Measurements from ENCODE around the gene TNFRSF4. TPM values are rescaled to one million over a fixed set of nuclear protein-coding genes. Genes with fewer than 3 reads are reported as not detected.

The TNFRSF4 gene
- total RNA-seq, 1 experiment from 2014 or later, result 2.8 TPM

DNA sequence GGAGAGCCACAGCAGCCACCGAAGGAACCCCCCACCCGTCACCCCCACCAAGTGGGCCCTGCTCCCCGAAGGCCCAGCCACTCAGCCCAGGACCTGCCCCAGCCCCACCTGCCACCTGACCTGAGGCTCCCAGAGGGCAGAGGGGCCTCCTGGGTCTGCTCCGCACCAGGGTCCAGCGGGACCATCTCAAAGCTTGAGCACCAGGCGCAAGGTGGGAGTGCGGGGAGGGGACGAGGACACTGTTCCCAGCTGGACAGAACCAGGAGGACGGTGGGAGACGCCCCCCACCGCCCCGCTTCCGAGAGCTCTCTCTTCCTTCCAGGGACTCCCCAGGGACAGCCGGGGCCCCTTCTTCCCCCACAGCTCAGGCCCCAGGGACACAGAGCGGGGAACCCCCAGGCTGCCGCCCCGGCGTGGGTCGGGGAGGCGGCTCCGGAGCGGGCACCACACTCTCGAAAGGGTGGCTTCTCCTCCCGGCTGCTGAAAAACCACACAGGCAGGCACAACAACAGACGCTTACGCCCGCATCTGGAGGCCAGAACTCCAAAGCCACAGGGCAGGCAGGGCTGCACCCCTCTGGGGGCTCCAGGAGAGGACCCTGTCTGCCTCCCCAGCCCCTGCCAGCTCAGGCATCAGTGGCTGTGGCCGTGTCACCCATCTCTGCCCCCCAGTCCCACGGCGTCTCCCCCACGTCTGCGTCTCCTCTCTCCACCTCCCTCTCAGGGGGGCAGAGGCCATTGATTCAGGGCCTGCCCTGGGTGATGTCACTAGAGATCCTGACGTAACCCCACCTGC is 42.2 kb downstream of the TNFRSF4 start:
- Histone ChIP-seq H3K4me3 (no peak overlapping the region), H3K4me1 (no peaks in the 10 kb centered on the region; the same call in 1 of the 2 replicates), H3K27ac (no peak overlapping the region), H3K36me3 (no peaks in the 10 kb centered on the region), H3K27me3 (peaks cover 80% of the 10 kb centered on the region), H3K9me3 (replicated peaks) (no peaks in the 10 kb centered on the region)
- no peak for DNase-seq

DNA sequence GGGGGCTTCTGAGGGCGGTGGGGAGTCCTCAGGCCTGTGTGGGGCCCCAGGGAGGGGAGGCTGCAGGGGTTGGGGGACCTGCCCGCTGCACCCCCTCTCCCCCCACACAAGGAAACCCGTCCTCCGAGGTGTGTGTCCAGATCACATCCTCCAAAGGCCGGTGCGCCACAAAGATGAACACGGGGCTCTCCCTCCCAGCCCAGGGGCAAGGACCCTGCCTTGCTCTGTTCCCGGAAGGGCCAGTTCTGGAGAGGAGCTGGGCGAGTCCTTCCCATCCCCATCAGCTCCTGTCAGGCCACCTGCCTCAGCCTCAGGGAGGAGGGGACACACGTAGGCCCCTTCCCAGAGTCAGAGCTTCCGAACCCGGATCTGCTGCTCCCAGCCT is 42.8 kb downstream of the TNFRSF4 start:
- Histone ChIP-seq H3K9me3 (replicated peaks) (no peaks in the 10 kb centered on the region), H3K4me1 (peaks cover under 1% of the 10 kb centered on the region), H3K27me3 (peaks cover 78% of the 10 kb centered on the region), H3K4me3 (no peak overlapping the region), H3K27ac (no peak overlapping the region), H3K36me3 (no peaks in the 10 kb centered on the region)
- no peak for DNase-seq

DNA sequence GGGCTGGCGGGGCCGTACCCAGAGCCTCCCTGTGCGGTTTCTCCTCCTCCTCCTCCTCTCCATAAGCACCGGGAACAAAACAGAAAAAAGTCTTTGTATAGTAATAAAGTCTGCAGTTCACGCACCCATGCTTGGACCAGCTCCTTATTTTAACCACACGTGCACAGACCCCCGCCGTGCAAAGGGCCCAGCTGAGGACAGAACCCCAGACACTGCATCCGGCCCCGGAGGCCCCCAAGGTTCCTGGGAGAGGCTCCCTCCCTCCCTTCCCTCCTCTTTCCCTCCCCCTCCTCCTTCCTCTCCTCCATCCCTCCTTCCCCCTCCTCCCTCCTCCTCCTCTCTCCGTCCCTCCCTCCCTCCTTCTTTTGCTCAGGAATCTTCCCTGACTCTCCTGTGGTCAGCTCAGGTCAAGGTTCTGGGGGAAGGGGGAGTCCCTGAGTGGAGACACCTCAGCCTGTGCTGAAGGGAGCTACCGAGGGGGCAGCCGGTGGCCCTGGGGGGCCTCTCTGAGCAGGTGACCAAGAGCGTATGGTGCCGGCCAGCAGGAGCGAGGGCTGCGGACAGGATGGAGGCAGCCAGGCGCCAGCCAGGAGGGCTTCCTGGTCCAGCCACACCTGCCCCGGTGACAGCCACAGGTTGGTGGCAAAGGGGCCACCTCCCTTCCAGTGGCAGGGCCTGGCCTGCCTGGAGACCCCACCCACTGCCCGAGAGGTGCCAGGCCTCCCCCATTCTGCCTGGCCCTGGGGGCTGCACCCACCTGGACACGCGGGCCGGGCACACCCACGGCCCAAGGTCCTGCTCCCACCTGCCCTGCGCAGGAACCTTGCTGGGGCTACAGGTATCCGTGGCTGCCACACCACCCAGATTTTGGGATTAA is 43.5 kb downstream of the TNFRSF4 start:
- no peaks in the 10 kb centered on the region for H3K9me3 ChIP-seq (replicated peaks)
- peaks cover 7% of the 10 kb centered on the region for H3K4me1 ChIP-seq
- DNase-seq, result no peak
- no peak overlapping the region for H3K4me3 ChIP-seq
- no peak overlapping the region for H3K27ac ChIP-seq
- H3K27me3 ChIP-seq, result peaks cover 85% of the 10 kb centered on the region
- H3K36me3 ChIP-seq, result no peaks in the 10 kb centered on the region

DNA sequence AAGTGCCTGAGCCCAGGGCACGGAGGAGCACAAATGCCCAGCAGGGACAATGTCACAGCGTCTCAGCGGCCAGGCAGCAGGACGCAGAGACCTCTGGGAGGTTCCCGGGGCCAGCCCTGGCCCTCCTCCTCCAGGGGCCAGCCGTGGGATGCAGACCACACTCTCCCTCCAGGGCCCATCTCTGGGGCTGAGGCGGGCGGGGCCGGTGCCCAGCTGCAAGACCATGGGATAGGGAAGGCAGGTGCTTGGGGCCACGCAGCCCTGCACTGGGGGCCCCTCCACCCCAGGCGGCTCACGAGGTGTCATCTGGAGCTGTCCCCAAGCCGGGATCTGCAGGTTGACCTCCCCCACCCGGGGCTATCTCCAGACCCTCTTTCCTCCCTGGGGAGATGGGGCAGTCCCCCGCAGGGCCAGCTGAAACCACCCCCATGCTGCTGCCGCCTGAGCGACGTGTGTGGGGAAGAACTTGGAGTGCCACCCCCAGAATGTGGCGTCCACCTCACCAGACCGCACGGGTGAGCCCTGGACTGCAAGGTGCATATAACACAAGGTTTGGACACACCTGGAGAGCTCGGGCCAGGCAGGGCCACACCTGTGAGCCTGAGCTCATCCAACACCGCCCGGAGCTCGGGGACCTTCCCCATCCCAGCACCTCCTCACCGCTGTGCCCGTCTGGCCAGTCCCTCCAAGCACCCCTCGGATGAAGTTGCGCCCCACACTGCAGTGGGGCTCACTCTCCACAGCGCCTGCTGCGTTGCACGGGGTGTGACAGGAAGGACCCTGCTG is 44.3 kb downstream of the TNFRSF4 start:
- Histone ChIP-seq H3K27ac (no peak overlapping the region), H3K4me3 (no peak overlapping the region), H3K9me3 (replicated peaks) (no peaks in the 10 kb centered on the region), H3K27me3 (peaks cover 91% of the 10 kb centered on the region), H3K36me3 (no peaks in the 10 kb centered on the region), H3K4me1 (peaks cover 11% of the 10 kb centered on the region)
- DNase-seq, result no peak

DNA sequence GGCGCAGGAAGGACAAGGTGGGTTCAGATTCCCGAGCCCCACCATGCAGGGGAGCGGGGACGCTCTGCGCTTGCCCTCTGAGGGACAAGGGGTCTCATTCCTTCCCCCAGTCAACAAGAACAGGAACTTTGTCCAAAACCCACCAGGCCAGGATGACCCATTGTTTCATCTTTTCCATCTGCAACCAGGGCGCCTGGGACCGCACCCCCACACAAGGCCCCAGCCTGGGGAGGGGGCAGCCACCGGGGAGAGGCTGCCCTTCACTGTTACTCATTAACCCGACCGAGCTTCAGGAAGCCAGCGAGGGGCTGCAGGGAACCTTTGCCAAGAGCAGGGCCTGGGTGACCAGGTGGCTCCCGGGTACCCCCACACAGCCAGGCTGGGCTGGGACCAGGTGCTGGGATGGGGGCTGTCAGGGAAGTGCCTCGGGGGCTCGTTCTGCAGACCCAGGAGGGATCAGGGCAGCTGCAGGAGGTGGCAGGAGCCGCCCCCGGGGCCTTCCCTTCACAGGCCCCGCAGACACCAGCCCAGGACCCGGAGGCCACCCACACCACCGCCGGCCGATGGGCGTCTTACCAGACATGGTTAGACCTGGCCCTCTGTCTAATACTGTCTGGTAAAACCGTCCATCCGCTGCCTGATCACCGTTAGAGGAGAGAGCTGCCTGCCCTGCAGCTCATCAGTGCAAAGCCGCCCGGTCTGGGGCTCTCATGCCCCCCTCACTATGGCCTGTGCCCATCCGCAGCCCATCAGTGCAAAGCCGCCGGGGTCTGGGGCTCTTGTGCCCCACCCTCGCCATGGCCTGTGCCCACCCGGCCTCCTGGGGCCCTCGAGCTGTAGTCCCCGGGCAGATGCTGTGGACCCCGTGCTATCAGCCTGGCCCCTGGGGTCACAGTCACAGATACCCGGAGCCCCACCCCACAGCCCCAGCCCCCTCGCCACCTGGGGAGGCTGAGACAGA is 45.2 kb downstream of the TNFRSF4 start:
- no peak overlapping the region for H3K27ac ChIP-seq
- no peak for DNase-seq

DNA sequence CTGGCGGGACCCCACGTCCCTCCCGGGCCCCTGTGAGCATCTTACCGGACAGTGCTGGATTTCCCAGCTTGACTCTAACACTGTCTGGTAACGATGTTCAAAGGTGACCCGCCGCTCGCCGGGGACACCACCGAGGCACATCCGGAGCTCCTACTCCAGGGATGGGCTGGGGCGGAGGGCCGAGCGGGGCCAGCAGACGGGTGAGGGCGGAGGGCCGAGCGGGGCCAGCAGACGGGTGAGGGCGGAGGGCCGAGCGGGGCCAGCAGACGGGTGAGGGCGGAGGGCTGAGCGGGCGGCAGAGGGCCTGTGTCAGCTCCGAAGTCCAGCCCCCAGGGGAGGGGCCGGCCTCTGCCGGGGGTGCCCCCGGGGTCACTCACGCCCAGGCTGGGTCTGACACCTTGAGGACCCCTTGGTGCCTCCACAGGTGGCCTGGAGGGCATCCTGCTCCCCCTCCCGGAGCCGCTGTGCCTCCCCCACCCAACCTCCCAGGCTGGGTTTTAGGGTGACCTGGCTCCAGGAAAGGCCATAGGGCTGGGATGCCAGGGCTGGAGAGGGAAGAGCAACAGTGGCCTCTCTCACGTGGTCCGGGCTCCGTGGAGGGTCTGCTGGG is 46.0 kb downstream of the TNFRSF4 start:
- Histone ChIP-seq H3K4me3 (no peak overlapping the region), H3K27ac (no peak overlapping the region), H3K9me3 (replicated peaks) (no peaks in the 10 kb centered on the region), H3K4me1 (peaks cover 11% of the 10 kb centered on the region), H3K27me3 (peaks cover 82% of the 10 kb centered on the region), H3K36me3 (no peaks in the 10 kb centered on the region)
- no peak for DNase-seq

More for the DNA sequence above, 45.2 kb downstream of the TNFRSF4 start:
- no peak overlapping the region for H3K4me3 ChIP-seq
- no peaks in the 10 kb centered on the region for H3K36me3 ChIP-seq
- no peaks in the 10 kb centered on the region for H3K9me3 ChIP-seq (replicated peaks)
- peaks cover 11% of the 10 kb centered on the region for H3K4me1 ChIP-seq
- peaks cover 90% of the 10 kb centered on the region for H3K27me3 ChIP-seq

DNA sequence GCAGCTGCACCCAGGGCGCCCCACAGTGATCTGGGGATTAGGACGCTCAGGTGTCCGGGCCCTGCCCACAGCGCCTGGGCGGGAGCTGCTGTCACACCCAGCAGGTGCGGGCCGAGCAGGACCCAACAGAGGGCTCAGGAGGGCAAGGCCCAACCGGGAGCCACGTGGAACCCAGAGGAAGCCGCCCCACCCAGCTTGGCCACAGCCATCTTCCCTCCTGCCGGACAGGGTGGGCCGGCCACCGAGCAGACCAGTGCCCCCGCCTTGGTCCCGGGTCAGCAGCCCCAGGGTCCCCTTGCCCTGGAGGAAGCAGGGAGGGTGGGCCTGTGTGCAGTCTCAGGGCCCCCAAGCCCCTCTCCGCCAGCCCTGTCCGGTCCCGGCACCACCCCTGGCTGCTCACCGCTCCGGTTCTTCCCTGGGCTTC is 46.5 kb downstream of the TNFRSF4 start:
- no peak overlapping the region for H3K27ac ChIP-seq
- no peak overlapping the region for H3K4me3 ChIP-seq
- peaks cover 79% of the 10 kb centered on the region for H3K27me3 ChIP-seq
- H3K9me3 ChIP-seq (replicated peaks), result no peaks in the 10 kb centered on the region
- no peak for DNase-seq
- peaks cover 11% of the 10 kb centered on the region for H3K4me1 ChIP-seq
- H3K36me3 ChIP-seq, result no peaks in the 10 kb centered on the region

DNA sequence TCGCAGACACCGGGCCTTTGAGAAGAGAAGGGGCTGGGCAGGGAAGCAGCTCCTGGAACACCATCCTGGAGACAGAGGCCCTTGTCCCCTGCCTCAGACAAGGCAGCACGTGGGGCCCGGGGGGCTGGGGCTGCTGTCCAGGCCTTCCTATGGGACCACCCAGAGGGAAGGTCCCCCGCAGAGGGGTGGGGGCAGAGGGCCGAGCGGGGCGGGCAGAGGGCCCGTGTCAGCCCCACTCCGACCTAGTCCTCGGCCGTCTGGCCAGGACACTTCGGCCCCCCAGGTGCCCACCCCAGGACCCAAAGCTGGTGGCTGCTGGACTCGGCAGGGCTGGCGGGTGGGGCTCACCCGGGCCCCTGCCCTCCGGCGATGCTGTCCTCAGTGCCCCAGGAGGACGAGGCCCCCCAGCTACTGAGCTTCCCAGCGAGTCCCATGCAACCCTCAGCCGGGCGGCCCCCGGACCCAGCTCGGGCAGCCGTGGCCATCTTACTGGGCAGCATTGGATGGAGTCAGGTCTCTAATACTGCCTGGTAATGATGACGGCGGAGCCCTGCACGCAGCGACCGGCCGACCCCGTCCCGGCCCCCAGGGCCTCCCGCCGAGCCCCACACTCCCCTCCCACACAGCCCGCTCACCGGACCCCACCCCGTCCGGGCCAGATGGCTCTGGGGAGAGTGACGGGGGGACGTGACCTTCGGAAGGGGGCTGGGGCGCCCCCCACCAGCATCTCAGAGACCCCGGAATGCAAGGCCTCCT is 47.1 kb downstream of the TNFRSF4 start:
- H3K36me3 ChIP-seq, result no peaks in the 10 kb centered on the region
- peaks cover 11% of the 10 kb centered on the region for H3K4me1 ChIP-seq
- H3K27me3 ChIP-seq, result peaks cover 78% of the 10 kb centered on the region
- no peak overlapping the region for H3K4me3 ChIP-seq
- no peak for DNase-seq
- no peak overlapping the region for H3K27ac ChIP-seq
- no peaks in the 10 kb centered on the region for H3K9me3 ChIP-seq (replicated peaks)

DNA sequence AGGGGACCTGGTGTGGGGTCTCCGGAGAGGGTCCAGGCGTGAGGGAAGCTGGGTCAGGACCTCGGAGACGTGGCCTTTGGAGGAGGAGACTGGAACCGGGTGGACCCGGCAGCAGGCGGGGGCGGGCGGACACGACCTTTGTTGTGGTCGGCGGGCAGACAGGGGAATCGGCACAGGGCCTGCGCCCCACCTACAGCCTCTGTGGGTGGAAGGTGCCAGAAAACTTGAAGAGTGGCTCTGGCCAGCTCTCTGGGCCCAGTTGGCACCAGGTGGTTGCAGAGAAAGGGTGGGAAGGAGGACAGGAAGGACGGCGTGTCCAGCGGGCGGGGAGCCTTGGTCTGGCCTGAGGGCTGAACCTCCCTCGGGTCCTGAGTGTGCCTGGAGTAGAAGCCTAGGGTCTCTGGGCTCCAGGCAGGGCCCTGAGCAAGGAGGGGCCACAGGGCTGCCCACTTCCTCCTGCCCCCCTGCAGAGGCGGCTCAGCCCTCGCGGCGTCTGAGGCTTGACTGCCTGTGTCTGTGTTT is 48.0 kb downstream of the TNFRSF4 start:
- H3K36me3 ChIP-seq, result no peaks in the 10 kb centered on the region
- H3K4me3 ChIP-seq, result no peak overlapping the region
- no peak for DNase-seq
- H3K27ac ChIP-seq, result no peak overlapping the region
- H3K27me3 ChIP-seq, result peaks cover 74% of the 10 kb centered on the region
- no peaks in the 10 kb centered on the region for H3K9me3 ChIP-seq (replicated peaks)
- H3K4me1 ChIP-seq, result peaks cover 13% of the 10 kb centered on the region

DNA sequence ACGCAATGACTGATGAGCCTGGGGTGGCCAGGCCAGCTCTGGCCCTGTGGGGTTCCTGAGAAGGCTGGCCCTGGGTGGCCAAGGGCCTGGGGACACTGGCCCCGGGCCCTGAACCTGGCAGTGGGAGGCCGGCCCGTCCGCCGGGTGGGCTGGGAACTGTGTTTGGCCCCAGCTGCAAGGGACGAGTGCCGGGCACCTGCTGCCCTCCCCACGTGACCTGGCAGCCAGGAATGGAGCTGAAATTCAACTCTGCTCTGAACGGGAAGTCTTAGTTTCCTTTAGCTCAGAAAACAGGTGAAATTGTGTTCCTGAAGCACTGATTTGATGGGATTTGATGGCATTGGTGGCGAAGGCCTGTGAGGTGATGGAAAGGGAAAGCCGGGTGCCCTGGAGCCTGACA is 48.5 kb downstream of the TNFRSF4 start:
- Histone ChIP-seq H3K4me1 (peaks cover 13% of the 10 kb centered on the region), H3K27me3 (peaks cover 70% of the 10 kb centered on the region), H3K27ac (no peak overlapping the region), H3K36me3 (no peaks in the 10 kb centered on the region), H3K9me3 (replicated peaks) (no peaks in the 10 kb centered on the region), H3K4me3 (no peak overlapping the region)
- no peak for DNase-seq

DNA sequence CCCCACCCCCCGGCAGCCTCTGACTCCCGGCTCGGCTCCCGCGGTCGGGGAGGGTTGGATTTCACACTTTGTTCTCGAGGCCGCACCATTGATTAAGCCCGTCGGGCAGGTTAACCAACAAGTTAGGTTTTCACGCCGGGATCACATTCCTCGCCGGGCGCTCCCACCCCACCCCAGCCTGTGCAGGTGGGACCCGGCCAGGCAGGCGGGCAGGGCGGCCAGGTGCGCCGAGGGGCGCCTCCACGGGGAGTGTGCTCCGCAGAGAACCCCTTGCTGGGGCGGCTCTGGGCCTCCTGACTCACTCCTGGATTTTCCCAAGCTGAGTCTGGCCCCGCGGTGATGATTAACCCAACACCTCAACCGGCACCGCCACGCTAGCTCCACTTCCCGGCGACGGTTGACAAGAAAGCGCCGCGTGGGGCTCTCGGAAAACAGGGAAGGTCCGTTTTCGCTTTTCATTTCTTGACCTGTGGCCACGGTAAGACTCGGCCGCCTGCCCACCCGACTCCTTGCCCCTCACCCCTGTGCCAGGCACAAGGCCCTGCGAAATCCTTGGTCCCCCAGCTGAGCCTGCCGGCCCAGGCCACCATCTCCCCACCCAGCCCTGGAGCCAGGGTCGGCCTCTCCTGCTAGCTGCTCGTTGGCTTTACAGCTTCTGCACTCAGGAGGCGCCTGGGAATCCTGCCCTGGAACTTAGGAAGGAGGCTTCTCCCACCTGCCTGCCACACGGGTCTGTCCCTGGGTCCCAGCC is 49.1 kb downstream of the TNFRSF4 start:
- DNase-seq, result no peak
- no peak overlapping the region for H3K4me3 ChIP-seq
- H3K27ac ChIP-seq, result no peak overlapping the region
- no peaks in the 10 kb centered on the region for H3K36me3 ChIP-seq
- H3K9me3 ChIP-seq (replicated peaks), result no peaks in the 10 kb centered on the region
- peaks cover 17% of the 10 kb centered on the region for H3K4me1 ChIP-seq
- peaks cover 63% of the 10 kb centered on the region for H3K27me3 ChIP-seq

DNA sequence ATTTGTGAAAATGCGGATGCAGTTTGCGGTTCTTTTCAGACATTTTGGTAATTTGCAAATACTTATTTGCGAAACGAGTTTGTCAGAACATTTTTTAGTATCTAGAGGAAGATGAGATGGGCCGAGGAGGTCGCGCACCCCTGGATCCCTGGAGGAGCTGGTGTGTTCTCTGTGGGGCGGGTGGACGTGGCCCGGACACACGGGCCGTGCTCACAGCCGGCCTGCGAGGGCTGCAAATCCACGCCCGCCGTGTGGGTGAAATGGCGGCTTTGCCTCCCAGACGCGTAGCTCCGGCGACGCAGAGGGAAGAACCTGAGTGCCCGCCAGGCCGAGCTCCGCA is 49.6 kb downstream of the TNFRSF4 start:
- H3K27me3 ChIP-seq, result peaks cover 58% of the 10 kb centered on the region
- H3K36me3 ChIP-seq, result no peaks in the 10 kb centered on the region
- DNase-seq, result no peak
- no peak overlapping the region for H3K4me3 ChIP-seq
- no peak overlapping the region for H3K27ac ChIP-seq
- H3K4me1 ChIP-seq, result peaks cover 22% of the 10 kb centered on the region
- H3K9me3 ChIP-seq (replicated peaks), result no peaks in the 10 kb centered on the region
